Cardiac fibroblast (primary cell): ENCODE measurements around the gene PCDHA2.
"Not testable (repeated sequence)": the region's sequence is repeated elsewhere in the genome, so short reads cannot be mapped to it uniquely, and the experiment has no call there.

Source experiments
- DNase-seq, 2 donors: peaks; one replicate each; pipeline versions ENCODE4 v3.0.0 to v3.0.0-alpha.2; 2010; ENCODE audit warnings: low read depth in 2 of 2
- H3K4me3 ChIP-seq, 2 donors: replicated peaks in 1 of 2; 1 replicate in 1 of 2; 2 replicates in 1 of 2; pipeline ENCODE4 v1.5.1; 2011; ENCODE audit warnings: low read depth in 2 of 2, low read length in 2 of 2, mild to moderate bottlenecking in 2 of 2, moderate library complexity in 1 of 2
- CTCF ChIP-seq: IDR thresholded peaks from one replicate; pipeline ENCODE4 v1.5.1; 2011; ENCODE audit warnings: low read depth, mild to moderate bottlenecking, low read length, inconsistent platforms

PCDHA2 gene

GRCh38 chr5:140802781-140803271, 8.2 kb downstream of the PCDHA2 start:
- DNase-seq, result no peak
- H3K4me3 ChIP-seq, result no peak overlapping the region
- no peak for TF ChIP-seq CTCF

- peak within 1 kb of the TSS in 1 of 2 donors; percentile 30 for H3K4me3 ChIP-seq
Observed at GRCh38 chr5:140806834-140807775, 12.5 kb downstream of the PCDHA2 start, which contains the start of gene PCDHA4. TSS of gene PCDHA4 (plus strand) at chr5:140807068.

GRCh38 chr5:140808241-140808888, 13.7 kb downstream of the PCDHA2 start:
- not testable (repeated sequence) for H3K4me3 ChIP-seq, DNase-seq

More at GRCh38 chr5:140806834-140807775, 12.5 kb downstream of the PCDHA2 start, which contains the start of gene PCDHA4:
- peak; percentile 6 to 25 for DNase-seq
- peak; percentile 37 for TF ChIP-seq CTCF

GRCh38 chr5:140808889-140809291, 14.2 kb downstream of the PCDHA2 start:
- DNase-seq, result no peak
- no peak overlapping the region for H3K4me3 ChIP-seq
- TF ChIP-seq CTCF, result no peak

GRCh38 chr5:140821375-140822280, 27.0 kb downstream of the PCDHA2 start, which contains the start of gene PCDHA5:
TSS of gene PCDHA5 (plus strand) at chr5:140821613.
- H3K4me3 ChIP-seq, result no peak within 1 kb of the TSS
- DNase-seq, result peak; percentile 3 to 37
- peak; percentile 46 for TF ChIP-seq CTCF

GRCh38 chr5:140822281-140822629, 27.6 kb downstream of the PCDHA2 start:
- H3K4me3 ChIP-seq, result no peak overlapping the region
- TF ChIP-seq CTCF, result no peak
- no peak for DNase-seq

GRCh38 chr5:140822969-140823368, 28.3 kb downstream of the PCDHA2 start:
- DNase-seq, H3K4me3 ChIP-seq: not testable (repeated sequence)
